ENCODE data around the gene PCDHA12.
"Not testable (repeated sequence)": the region's sequence is repeated elsewhere in the genome, so short reads cannot be mapped to it uniquely, and the experiment has no call there.

PCDHA12 gene, protein sequence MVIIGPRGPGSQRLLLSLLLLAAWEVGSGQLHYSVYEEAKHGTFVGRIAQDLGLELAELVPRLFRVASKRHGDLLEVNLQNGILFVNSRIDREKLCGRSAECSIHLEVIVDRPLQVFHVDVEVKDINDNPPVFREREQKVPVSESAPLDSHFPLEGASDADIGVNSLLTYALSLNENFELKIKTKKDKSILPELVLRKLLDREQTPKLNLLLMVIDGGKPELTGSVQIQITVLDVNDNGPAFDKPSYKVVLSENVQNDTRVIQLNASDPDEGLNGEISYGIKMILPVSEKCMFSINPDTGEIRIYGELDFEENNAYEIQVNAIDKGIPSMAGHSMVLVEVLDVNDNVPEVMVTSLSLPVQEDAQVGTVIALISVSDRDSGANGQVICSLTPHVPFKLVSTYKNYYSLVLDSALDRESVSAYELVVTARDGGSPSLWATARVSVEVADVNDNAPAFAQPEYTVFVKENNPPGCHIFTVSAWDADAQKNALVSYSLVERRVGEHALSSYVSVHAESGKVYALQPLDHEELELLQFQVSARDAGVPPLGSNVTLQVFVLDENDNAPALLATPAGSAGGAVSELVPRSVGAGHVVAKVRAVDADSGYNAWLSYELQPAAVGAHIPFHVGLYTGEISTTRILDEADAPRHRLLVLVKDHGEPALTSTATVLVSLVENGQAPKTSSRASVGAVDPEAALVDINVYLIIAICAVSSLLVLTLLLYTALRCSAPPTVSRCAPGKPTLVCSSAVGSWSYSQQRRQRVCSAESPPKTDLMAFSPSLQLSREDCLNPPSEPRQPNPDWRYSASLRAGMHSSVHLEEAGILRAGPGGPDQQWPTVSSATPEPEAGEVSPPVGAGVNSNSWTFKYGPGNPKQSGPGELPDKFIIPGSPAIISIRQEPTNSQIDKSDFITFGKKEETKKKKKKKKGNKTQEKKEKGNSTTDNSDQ

DNA sequence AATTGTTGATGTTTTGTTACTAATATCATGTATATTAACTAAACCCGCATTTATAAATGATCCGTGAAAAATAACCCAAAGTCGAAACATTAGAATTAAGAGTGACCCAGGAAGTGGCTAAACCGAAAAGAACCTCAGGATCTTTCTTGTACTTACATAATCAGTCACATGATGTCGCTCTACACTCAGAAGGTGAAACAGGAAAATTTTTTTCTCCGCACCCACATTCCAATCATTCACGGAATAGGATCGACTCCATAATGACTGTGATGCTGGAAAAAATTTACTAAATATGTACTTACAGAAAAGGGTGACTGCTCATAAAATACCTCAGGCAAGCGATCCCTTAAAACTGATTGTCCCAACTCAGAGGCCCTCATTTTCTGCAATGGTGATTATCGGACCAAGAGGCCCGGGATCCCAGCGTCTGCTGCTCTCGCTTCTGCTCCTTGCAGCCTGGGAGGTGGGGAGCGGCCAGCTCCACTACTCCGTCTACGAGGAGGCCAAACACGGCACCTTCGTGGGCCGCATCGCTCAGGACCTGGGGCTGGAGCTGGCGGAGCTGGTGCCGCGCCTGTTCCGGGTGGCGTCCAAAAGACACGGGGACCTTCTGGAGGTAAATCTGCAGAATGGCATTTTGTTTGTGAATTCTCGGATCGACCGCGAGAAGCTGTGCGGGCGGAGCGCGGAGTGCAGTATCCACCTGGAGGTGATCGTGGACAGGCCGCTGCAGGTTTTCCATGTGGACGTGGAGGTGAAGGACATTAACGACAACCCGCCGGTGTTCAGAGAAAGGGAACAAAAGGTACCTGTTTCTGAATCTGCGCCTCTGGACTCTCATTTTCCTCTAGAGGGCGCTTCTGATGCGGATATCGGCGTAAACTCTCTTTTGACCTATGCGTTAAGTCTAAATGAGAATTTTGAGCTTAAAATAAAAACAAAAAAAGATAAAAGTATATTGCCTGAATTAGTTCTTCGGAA is at the start of gene PCDHA12:
Gene PCDHA12 (plus strand): TSS at position 224 of the 981 bp plus-strand sequence. CDS start 165 bp downstream, at position 389.
- H3K36me3 Mint-ChIP-seq (ENCODE audit: low read depth) = peaks cover 15% of the 10 kb centered on the region
- DNase-seq (no peak), ATAC-seq (no peak)
- H3K27ac Mint-ChIP-seq = no peak within 1 kb of the TSS
- H3K9me3 Mint-ChIP-seq = peaks cover 31% of the 10 kb centered on the region
- H3K27me3 Mint-ChIP-seq = peaks cover 42% of the 10 kb centered on the region
- no peak within 1 kb of the TSS for H3K4me3 Mint-ChIP-seq
- H3K4me1 Mint-ChIP-seq = no peaks in the 10 kb centered on the region

DNA sequence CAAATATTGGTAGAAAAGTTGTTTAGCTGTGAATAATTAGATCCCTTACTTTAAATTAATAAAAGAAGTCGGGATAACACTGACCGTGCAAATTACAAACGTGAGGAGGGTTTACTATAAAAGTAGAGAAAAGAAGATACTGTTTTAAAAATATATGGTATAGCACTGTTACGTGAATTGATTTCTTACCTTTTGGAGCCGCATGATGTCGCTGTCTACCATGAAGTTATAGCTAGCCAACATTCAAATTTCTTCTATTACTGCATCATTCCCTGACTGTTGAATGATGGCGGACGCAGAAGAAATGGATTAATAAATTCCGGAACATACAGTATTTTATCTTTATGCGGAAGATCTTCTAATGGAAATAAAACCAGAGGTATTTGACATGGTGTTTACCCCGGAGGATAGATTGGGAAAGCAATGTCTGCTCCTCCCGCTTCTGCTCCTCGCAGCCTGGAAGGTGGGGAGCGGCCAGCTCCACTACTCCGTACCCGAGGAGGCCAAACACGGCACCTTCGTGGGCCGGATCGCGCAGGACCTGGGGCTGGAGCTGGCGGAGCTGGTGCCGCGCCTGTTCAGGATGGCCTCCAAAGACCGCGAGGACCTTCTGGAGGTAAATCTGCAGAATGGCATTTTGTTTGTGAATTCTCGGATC is 47.3 kb upstream of the PCDHA12 start, which contains the start of gene PCDHA6:
Gene PCDHA6 (plus strand): TSS at position 257 of the 658 bp plus-strand sequence. CDS start 132 bp downstream, at position 389.
- peaks cover 14% of the 10 kb centered on the region for H3K36me3 Mint-ChIP-seq (ENCODE audit: low read depth)
- H3K9me3 Mint-ChIP-seq = peaks cover 33% of the 10 kb centered on the region
- ATAC-seq (no peak), DNase-seq (no peak)
- no peak within 1 kb of the TSS for H3K4me3 Mint-ChIP-seq
- H3K4me1 Mint-ChIP-seq = no peaks in the 10 kb centered on the region
- H3K27ac Mint-ChIP-seq = no peak within 1 kb of the TSS
- H3K27me3 Mint-ChIP-seq = peaks cover 26% of the 10 kb centered on the region

DNA sequence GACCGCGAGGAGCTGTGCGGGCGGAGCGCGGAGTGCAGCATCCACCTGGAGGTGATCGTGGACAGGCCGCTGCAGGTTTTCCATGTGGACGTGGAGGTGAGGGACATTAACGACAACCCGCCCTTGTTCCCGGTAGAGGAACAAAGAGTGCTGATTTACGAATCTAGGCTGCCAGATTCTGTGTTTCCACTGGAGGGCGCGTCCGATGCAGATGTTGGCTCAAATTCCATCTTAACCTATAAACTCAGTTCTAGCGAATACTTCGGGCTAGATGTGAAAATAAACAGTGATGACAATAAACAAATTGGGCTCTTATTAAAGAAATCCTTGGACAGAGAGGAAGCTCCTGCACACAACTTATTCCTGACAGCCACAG is 46.8 kb upstream of the PCDHA12 start:
- Mint-ChIP-seq H3K4me3 (no peak overlapping the region), H3K4me1 (no peaks in the 10 kb centered on the region), H3K27me3 (peaks cover 29% of the 10 kb centered on the region), H3K36me3 (ENCODE audit: low read depth) (peaks cover 14% of the 10 kb centered on the region), H3K27ac (no peak overlapping the region), H3K9me3 (peaks cover 36% of the 10 kb centered on the region)
- no peak for ATAC-seq
- DNase-seq = no peak

DNA sequence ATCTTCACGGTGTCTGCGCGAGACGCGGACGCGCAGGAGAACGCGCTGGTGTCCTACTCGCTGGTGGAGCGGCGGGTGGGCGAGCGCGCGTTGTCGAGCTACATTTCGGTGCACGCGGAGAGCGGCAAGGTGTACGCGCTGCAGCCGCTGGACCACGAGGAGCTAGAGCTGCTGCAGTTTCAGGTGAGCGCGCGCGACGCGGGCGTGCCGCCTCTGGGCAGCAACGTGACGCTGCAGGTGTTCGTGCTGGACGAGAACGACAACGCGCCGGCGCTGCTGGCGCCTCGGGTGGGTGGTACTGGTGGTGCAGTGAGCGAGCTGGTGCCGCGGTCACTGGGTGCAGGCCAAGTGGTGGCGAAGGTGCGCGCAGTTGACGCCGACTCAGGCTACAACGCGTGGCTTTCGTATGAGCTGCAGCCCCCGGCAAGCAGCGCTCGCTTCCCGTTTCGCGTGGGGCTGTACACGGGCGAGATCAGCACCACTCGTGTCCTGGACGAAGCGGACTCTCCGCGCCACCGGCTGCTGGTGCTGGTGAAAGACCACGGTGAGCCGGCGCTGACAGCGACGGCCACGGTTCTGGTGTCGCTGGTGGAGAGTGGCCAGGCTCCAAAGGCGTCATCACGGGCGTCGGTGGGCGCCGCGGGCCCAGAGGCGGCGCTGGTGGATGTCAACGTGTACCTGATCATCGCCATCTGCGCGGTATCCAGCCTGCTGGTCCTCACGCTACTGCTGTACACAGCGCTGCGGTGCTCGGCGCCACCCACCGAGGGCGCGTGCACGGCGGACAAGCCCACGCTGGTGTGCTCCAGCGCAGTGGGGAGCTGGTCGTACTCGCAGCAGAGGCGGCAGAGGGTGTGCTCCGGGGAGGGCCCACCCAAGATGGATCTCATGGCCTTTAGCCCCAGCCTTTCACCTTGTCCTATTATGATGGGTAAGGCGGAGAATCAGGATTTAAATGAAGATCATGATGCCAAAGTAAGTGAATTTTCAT is 45.3 kb upstream of the PCDHA12 start:
- not testable (repeated sequence) for H3K4me3 Mint-ChIP-seq, H3K4me1 Mint-ChIP-seq, DNase-seq, H3K27ac Mint-ChIP-seq, ATAC-seq
- Mint-ChIP-seq H3K9me3 (peaks cover 40% of the 10 kb centered on the region), H3K36me3 (ENCODE audit: low read depth) (peaks cover 15% of the 10 kb centered on the region), H3K27me3 (peaks cover 38% of the 10 kb centered on the region)

DNA sequence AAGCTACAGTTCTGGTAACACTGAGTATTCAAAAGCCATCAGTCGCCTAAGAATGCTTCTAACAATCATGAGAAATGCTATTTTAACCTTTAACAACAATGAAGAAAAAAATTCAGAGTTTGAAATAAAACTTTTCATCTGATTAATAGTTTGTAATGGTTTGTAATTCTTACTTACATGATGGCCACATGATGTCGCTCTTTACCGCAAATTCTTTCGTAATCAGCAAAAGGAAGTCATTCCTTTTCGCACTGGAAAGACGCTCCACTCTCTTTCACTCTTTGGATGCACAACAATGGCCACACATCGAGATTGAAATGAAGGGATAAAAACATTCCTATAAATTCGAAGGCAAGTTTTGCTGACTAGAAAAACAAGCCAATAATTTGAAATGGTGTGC is 41.1 kb upstream of the PCDHA12 start, which contains the start of gene PCDHA7:
Gene PCDHA7 (plus strand): TSS at position 277 of the 400 bp plus-strand sequence. CDS start 115 bp downstream, at position 392.
- Mint-ChIP-seq H3K4me1 (no peaks in the 10 kb centered on the region), H3K27me3 (peaks cover 21% of the 10 kb centered on the region), H3K4me3 (no peak within 1 kb of the TSS), H3K9me3 (peaks cover 20% of the 10 kb centered on the region), H3K36me3 (ENCODE audit: low read depth) (peaks cover 4% of the 10 kb centered on the region), H3K27ac (no peak within 1 kb of the TSS)
- no peak for ATAC-seq
- no peak for DNase-seq

DNA sequence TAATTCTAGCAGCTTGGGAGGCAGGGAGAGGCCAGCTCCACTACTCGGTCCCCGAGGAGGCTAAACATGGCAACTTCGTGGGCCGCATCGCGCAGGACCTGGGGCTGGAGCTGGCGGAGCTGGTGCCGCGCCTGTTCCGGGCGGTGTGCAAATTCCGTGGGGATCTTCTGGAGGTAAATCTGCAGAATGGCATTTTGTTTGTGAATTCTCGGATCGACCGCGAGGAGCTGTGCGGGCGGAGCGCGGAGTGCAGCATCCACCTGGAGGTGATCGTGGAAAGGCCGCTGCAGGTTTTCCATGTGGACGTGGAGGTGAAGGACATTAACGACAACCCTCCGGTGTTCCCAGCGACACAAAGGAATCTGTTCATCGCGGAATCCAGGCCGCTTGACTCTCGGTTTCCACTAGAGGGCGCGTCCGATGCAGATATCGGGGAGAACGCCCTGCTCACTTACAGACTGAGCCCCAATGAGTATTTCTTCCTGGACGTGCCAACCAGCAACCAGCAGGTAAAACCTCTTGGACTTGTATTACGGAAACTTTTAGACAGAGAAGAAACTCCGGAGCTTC is 40.6 kb upstream of the PCDHA12 start:
- DNase-seq; H3K36me3 Mint-ChIP-seq (ENCODE audit: low read depth); H3K4me1 Mint-ChIP-seq; ATAC-seq; H3K4me3 Mint-ChIP-seq; H3K27ac Mint-ChIP-seq: not testable (repeated sequence)
- H3K27me3 Mint-ChIP-seq = peaks cover 21% of the 10 kb centered on the region
- peaks cover 23% of the 10 kb centered on the region for H3K9me3 Mint-ChIP-seq

DNA sequence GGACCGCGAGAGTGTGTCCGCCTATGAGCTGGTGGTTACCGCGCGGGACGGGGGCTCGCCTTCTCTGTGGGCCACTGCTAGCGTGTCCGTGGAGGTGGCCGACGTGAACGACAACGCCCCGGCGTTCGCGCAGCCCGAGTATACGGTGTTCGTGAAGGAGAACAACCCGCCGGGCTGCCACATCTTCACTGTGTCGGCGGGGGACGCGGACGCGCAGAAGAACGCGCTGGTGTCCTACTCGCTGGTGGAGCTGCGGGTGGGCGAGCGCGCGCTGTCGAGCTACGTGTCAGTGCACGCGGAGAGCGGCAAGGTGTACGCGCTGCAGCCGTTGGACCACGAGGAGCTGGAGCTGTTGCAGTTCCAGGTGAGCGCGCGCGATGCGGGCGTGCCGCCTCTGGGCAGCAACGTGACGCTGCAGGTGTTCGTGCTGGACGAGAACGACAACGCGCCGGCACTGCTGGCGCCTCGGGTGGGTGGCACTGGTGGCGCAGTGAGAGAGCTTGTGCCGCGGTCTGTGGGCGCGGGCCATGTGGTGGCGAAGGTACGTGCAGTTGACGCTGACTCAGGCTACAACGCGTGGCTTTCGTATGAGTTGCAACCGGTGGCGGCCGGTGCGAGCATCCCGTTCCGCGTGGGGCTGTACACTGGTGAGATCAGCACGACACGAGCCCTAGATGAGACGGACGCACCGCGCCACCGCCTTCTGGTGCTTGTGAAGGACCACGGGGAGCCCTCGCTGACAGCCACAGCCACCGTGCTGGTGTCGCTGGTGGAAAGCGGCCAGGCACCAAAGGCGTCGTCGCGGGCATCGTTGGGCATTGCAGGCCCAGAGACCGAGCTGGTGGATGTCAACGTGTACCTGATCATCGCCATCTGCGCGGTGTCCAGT is 39.2 kb upstream of the PCDHA12 start:
- ATAC-seq (no peak), DNase-seq (no peak)
- Mint-ChIP-seq H3K9me3 (peaks cover 29% of the 10 kb centered on the region), H3K36me3 (ENCODE audit: low read depth) (peaks cover 6% of the 10 kb centered on the region), H3K4me1 (no peaks in the 10 kb centered on the region), H3K27me3 (peaks cover 30% of the 10 kb centered on the region), H3K4me3 (no peak overlapping the region), H3K27ac (no peak overlapping the region)

DNA sequence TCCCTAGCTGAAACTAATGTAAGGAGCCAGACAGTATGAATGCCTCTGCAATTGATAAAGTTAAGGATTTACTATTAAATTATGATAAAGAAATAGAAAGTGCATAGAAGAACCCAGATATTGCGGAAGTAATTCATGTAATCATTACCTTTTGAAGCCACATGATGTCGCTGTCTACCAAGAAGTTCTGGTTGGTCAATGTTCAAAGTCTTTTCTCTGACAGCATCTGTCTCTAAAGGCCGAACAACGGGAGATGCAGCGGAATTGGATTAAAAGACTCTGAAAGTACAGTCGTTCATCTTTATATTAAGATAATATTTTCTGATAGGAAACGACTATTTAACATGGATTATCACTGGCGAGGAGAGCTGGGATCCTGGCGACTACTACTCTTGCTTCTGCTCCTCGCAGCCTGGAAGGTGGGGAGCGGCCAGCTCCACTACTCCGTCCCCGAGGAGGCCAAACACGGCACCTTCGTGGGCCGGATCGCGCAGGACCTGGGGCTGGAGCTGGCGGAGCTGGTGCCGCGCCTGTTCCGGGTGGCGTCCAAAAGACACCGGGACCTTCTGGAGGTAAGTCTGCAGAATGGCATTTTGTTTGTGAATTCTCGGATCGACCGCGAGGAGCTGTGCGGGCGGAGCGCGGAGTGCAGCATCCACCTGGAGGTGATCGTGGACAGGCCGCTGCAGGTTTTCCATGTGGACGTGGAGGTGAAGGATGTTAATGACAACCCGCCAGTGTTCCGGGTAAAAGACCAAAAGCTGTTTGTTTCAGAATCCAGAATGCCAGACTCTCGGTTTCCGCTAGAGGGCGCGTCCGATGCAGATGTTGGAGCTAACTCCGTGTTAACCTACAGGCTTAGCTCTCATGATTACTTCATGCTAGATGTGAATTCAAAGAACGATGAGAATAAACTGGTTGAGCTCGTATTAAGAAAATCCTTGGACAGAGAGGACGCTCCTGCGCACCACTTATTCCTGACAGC is 33.8 kb upstream of the PCDHA12 start, which contains the start of gene PCDHA8:
Gene PCDHA8 (plus strand): TSS at position 210 of the 985 bp plus-strand sequence. CDS start 135 bp downstream, at position 345.
- ATAC-seq (no peak), DNase-seq (peak; percentile 12)
- H3K36me3 Mint-ChIP-seq (ENCODE audit: low read depth) = peaks cover 10% of the 10 kb centered on the region
- H3K9me3 Mint-ChIP-seq = peaks cover 18% of the 10 kb centered on the region
- no peak within 1 kb of the TSS for H3K4me3 Mint-ChIP-seq
- no peaks in the 10 kb centered on the region for H3K4me1 Mint-ChIP-seq
- no peak within 1 kb of the TSS for H3K27ac Mint-ChIP-seq
- peaks cover 18% of the 10 kb centered on the region for H3K27me3 Mint-ChIP-seq

DNA sequence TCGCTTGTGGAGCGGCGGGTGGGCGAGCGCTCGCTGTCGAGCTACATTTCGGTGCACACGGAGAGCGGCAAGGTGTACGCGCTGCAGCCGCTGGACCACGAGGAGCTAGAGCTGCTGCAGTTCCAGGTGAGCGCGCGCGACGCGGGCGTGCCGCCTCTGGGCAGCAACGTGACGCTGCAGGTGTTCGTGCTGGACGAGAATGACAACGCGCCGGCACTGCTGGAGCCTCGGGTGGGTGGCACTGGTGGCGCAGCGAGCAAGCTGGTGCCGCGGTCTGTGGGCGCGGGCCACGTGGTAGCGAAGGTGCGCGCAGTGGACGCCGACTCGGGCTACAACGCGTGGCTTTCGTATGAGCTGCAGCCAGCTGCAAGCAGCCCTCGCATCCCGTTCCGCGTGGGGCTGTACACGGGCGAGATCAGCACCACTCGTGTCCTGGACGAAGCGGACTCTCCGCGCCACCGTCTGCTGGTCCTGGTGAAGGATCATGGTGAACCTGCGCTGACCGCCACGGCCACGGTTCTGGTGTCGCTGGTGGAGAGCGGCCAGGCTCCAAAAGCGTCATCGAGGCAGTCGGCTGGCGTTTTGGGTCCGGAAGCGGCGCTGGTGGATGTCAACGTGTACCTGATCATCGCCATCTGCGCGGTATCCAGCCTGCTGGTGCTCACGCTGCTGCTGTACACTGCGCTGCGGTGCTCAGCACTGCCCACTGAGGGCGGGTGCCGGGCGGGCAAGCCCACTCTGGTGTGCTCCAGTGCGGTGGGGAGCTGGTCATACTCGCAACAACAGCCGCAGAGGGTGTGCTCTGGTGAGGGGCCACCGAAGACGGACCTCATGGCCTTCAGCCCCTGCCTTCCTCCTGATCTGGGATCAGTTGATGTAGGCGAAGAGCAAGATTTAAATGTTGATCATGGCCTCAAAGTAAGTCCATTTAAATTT is 32.0 kb upstream of the PCDHA12 start:
- DNase-seq (no peak), ATAC-seq (no peak)
- peaks cover 18% of the 10 kb centered on the region for H3K9me3 Mint-ChIP-seq
- H3K27me3 Mint-ChIP-seq = peaks cover 19% of the 10 kb centered on the region
- no peak overlapping the region for H3K4me3 Mint-ChIP-seq
- no peak overlapping the region for H3K27ac Mint-ChIP-seq
- H3K4me1 Mint-ChIP-seq = no peaks in the 10 kb centered on the region
- H3K36me3 Mint-ChIP-seq (ENCODE audit: low read depth) = peaks cover 11% of the 10 kb centered on the region
